Stimulated activated CD4-positive, alpha-beta T cell treated with anti-CD3 and anti-CD28 coated beads, TNF-alpha, amount 100 ng/mL, for 24 hours (primary cell): ENCODE data around the gene REXO1.

Source experiments
- DNase-seq, 3 experiments: peaks; one replicate each; pipeline ENCODE4 v3.0.0-alpha.2; 2020; ENCODE audit warnings: low read depth in 3 of 3

The REXO1 gene

GRCh38 chr19:1830568-1830967 is 17.7 kb downstream of the REXO1 start:
- DNase-seq: no peak

GRCh38 chr19:1829958-1830357 is 18.3 kb downstream of the REXO1 start:
- no peak for DNase-seq

- no peak for DNase-seq
Observed at GRCh38 chr19:1828279-1829238, 19.7 kb downstream of the REXO1 start.

GRCh38 chr19:1827566-1828278 is 20.6 kb downstream of the REXO1 start:
- no peak for DNase-seq

DNA sequence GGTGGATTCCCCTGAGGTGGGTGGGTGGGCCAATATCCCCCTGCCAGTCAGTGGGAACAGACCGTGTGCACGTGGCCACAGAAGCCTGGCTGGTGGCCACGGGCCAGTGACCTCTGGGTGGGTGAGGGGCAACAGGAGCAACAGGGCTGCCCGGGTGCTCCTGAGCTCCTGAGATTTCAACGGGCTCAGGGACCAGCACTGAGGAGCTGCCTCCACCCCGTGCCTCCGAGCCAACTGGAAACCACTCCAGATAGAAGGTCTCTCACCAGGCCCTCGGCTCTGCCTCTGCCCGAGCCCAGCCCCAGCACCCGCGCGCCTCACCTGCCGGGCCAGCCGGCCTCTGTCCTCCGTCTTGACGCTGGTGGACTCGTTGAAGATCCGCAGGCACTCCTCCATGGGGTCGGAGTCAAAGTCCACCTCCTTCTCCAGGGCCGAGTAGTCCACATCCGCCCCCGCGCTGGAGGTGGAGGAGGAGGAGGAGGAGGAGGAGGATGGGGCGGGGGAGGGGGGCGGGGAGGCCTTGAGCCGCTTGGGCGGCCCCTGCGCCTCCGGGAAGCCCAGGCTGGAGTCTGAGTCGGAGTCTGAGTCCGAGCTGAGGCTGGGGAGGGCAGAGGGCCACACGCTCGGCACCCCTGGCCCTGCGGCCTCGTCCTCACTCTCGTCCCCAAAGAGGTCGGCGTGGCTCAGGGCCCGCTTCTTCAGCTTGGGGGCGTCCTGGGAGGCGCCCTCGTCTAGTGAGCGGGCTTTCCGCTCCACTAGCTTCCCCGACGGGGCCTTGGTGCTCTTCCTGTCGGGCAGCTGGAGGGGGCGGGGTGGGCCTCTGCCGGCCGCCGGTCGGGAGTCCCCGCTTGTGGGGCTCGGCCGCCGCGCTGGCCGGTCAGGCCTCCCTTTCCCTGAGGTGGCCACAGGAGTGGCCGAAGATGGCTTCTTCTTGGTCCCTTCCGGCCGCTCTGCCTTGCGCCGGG is 21.4 kb downstream of the REXO1 start:
- no peak for DNase-seq

GRCh38 chr19:1825909-1826556 is 22.2 kb downstream of the REXO1 start:
- DNase-seq: peak; percentile 48 to 74 (median 67)

GRCh38 chr19:1824252-1824622 is 24.0 kb downstream of the REXO1 start:
- DNase-seq: no peak

GRCh38 chr19:1823539-1824251 is 24.6 kb downstream of the REXO1 start:
- no peak for DNase-seq

DNA sequence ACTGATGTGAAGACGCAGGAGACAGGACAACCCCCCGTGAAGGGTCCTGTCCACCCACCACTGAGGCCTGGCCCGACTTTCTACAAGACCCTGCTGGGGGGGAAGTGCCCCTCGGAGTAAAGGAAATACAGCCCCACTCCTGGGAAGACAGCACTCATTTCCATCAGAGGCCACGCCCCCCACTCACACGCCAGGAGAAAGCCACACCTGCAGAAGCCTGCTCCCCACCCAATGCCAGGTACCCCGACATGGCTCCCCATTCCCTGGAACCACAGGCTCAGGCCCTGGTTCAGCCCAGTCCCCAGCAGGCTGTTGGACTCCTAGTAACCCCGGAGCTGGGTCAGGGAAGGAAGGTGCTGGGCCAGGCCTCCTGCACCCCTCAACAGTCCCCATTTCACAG is 25.3 kb downstream of the REXO1 start:
- DNase-seq: no peak

DNA sequence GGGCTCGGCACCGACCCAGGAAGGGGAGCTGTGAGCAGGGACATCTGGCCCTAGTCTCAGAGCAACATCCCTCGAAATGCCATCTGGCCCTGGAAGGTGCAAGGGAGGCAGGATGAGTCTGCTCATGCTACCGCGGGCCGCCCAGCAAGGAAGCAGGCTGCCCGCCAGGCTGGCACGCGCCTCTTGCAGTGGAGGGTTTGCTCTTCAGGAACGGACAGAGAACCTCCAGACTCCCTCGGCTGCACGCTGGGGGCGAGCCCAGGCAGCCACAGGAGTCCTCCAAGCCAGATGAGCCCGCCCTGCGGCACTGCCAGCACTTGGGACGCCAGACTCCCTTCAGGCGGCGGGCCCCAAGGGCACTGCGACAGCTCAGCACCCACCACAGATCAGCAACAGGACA is 26.1 kb downstream of the REXO1 start:
- DNase-seq: no peak

GRCh38 chr19:1819341-1820255 is 28.7 kb downstream of the REXO1 start:
- no peak for DNase-seq

DNA sequence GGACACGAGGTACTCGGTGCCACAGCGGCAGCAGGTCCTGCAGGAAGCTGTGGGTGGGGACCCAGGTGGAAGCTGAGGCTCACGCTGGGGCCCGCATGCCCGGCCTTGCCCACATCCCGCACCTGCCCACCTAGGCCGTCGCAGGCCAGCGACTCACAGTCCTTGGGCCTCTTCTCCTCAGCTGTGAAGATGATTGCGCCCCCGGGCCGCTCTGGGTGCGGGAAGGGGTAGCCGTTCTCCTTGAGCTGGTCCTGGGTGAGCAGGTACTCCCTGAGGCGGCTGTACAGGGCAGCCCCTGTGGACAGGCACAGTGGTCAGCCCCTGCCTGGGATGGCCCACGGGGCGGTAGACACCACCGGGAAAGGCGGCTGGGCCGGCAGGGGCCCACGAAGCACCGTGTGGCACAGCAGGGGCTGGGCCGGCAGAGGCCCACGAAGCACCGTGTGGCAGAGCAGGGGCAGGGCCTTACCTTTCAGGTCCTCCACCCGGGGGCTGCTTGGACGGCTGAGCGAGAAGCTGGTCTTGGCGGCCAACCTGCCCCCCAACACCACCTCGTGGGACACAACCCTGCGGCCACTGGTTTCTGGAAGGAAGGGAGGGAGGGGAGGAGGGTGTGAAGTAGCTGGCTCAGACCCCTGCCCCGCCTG is 29.6 kb downstream of the REXO1 start:
- no peak for DNase-seq

DNA sequence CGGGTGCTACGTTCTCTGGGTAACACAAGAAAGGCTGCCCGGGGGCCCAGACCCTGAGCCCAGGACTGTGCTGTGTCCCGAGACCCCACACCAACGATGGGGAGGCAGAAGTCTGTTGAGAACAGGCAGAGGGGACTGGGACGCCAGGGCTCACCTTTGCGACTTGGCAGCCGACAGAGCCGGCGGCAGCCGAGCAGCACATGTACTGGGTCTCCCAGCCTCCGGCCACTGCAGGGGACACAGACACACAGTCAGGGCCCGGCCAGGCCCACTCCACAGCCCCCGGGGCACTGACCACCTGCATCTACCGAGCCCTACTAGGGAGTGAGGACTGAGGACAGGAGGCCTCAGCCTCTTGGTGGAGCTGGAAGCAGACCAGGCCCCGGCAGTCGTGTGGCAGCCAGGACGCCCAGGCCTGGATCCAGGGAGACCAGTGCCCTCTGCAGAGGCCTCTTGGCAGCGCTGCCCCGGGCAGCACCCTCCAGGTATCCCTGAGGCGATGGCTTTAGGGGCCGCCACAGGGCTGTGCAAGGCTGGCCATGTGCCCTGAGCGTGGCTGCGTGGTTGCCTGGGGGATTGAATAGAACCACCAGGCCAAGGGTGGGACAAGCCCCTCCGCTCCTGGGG is 30.6 kb downstream of the REXO1 start:
- no peak for DNase-seq

GRCh38 chr19:1816530-1817298 is 31.6 kb downstream of the REXO1 start:
- DNase-seq: no peak

DNA sequence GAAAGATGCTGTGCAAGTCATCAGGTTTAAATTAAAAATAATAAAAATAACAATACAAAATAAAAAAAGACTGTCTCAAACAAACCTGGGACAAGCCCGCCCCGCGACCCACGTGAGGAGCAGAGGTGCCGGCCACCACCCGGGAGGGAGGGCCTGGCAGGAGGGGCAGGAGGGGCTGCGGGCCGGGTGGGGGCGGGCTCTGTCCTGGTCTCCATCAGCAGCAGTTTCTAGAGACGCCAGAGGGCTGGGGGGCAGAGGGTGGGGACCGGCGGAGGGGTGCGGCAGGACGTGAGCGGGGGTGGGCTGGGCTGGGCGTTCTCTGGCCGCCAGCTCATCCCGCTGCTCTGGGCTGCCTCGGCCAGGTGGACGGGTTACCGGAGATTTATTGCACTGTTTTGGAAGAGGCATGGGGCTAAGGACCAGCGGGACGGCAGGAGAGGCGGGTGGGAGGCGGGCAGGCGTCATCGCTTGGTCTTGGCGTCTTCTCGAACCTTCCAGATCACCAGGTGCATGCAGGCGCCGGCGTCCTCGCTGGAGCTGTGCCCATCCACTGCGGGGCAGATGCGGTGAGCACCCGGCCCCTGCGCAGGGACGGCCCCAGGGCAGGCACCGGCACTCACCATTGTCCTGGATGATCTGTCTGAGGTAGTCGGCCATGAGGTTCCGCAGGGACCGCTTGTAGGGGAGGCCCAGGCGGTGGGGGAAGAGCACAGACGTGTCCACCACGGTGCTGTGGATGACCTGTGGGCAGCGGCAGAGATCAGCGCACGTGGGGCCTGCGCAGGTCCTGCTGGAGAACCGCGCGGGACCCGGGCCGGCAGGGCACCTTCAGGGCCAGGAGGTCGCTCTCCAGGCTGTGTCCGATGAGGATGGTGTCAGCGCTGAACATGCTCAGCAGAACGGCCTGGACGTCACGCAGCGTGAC is 32.4 kb downstream of the REXO1 start:
- no peak for DNase-seq

DNA sequence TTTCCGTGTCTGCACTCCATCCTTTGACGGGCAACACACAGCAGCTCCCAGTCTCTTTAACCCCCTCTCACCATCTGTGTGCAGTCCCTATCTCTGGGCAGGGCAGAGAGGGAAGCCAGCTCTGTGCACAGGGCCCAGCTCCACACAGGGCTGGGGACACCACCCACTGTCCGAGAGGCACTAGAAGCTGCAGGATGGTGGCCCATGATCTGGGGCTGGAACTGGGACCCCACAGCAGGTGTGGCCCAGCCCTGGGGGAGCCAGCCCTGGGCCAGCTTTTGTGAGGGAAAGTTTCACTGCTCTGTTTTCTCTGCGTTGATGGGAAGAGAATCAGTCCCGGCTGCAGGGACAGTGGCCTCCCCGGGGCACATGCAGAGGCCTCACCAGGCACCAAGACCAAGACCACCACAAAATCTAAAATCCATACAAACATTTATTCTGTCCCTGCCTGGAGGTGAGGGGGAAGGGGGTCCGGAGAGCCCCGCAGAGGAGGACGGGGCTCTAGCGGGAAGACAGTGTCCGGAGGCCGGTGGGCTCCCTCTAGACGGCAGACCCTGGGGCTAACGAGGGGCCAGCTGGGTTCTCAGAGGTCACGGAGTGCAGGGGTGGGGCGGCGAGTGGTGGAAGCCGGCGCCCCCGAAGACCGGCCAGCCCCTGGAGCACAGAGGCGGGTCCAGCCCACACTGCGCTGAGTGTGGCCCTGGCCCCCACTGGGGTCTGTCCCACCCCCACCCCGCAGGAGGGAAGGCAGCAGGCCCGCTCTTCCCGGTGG is 33.3 kb downstream of the REXO1 start:
- no peak for DNase-seq
